Stimulated activated CD8-positive, alpha-beta memory T cell treated with anti-CD3 and anti-CD28 coated beads, Interleukin-4, amount 100 ng/mL, for 4 hours (primary cell): Measurements from ENCODE around the gene TM7SF2.
"Not testable (repeated sequence)": the region's sequence is repeated elsewhere in the genome, so short reads cannot be mapped to it uniquely, and the experiment has no call there.

Experiments
- DNase-seq, 2 donors: peaks; one replicate each; pipeline ENCODE4 v3.0.0-alpha.2; 2020; ENCODE audit warnings: low read depth in 2 of 2, low spot score in 1 of 2

Gene TM7SF2

GRCh38 chr11:65114538-65115171, 3.0 kb downstream of the TM7SF2 start:
- no peak for DNase-seq

GRCh38 chr11:65115361-65116082, 3.9 kb downstream of the TM7SF2 start:
- no peak for DNase-seq

DNA sequence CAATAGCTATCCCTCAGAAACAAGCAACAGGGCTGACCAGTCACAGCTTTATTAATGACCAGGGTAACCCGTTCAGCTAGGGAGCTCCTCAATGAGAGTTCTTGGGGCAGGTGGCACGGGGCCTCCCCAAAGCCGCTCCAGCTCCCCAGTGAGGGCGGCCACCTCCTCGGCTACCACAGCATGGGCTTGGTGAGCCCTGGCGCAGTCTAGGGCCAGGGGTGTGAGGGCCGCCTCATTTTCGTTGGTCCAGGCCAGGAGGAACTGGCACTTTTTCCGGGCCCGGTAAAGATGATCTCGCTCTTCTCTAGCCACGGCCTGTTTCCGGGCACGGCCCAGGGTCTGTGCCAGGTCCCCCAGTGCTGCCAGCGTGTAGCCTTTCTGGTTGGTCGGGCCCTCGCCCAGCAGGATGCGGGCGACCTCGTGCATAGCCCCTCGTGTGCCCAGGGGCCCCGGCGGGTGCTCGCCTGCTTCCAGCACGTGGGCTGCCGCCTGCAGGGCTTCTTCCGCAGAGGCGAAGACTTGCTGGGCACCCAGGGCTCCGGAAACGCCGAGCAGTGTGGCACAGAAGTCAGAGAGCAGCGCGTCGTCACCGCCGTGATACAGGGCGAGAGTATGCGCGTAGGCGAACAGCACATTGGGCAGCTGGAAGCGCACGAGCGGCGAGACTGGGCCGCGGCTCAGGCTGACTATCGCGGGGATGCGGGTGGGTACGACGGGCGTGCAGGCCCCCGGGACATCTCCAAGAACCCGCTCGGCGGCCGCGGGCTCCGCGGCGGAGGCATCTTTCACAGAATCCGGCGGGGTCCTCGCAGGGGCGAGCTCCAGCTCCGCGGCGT, 4.9 kb downstream of the TM7SF2 start:
- peak in 1 of 2 donors; percentile 48 for DNase-seq

DNA sequence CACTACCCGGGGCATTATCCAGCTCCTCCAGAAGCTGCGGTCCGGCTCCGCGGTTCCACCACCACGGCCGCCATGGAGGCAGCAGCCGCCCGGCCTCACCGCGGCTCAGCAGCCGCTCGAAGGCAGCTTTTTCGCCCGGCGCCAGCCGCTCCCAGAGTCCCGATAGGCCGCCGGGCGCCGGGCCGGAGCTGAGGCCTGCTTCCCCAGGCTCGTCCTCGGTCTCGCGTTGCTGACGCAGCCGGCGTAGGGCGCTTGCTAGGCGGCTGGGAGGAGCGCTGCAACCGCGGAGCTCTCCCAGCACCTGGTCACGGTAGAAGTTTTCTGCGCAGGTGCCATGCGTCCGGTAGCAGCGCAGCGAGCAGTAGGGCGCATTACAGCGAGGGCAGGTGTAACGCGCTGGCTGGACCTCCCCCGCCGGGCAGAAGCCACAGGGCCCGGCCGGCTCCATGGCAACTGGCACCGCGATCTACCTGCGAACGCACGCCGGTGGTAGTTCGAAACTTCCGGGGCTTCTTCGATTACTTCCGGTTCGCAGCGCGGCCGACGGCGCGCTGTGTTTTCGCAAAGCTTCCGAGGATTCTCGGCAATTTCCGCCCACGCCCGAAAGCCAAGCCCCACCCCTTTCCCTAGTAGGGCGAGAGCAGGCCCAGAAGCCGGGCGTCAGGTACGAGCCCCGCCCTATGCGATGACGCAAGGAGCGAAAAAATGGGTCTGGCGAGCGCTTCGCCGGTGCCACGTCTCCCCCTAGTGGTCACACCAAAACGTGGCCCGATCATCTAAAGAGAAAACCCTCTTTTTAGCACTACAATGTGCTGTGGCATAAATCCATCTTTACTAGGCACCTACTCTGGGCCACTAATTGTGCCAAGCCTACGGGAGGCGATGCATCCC, 5.8 kb downstream of the TM7SF2 start, which contains the start of gene ZNHIT2:
ZNHIT2 (minus strand) TSS at position 496 of the 891 bp plus-strand sequence; CDS start at position 448, 48 bp downstream.
- peak; percentile 100 for DNase-seq

- no peak for DNase-seq
Measured at GRCh38 chr11:65118097-65118837, 6.6 kb downstream of the TM7SF2 start.

- not testable (repeated sequence) for DNase-seq
Measured at GRCh38 chr11:65118891-65119669, 7.4 kb downstream of the TM7SF2 start.

DNA sequence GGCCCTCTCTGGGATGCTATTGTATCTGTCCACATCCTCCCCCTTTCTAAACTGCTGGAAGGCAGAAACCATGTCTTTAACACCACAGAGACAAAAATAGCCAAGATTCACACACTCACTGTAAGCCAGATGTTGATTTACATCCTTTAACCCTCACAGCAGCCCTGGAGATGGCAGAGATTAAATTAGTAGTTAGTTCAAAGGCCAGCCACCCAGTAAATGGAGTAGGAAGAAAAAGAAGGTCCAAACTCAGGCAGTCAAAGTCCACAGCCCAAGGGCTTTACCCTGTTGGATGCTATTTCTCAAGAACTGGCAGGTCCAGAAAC, 8.0 kb downstream of the TM7SF2 start:
- no peak for DNase-seq

DNA sequence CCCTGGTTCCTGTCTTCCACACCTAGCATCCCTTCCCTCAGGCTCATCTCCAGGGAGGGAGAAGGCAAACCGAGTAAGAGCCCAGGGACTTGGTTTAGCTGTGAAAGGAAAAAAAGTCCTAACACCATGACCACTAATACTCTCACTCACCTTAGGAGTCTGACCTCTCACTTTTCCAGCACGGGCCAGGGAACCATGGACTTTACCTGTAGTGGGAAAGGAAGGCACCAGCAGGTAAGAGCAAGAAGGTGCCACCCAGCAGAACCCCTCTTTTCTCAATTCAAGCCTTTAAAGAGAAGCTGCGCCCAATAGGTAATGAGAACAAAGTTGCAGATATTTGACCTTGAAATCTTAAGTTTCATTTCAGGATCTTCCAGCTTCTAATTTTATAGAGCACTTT, 9.2 kb downstream of the TM7SF2 start:
- DNase-seq = no peak

DNA sequence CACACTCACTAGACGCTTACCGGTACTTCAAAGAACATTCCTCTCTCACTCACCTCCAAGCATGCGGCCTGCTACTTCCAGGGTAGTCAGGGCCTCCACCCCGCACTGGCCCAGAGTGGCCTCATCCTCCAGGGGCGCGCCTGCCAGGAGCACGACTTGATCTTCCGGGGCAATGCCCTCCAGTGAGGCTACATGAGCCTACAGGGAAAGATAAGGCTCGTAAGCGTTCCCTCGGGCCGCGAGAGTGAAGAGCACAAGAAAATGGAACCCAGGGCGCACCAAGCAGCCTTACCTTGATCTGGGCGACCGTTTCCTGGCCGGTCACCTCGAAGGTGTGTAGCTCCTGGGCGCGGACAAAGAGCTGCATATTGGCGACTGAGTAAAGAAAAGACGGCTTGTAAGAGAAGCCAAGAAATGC, 9.8 kb downstream of the TM7SF2 start:
- no peak for DNase-seq

GRCh38 chr11:65121865-65122696, 10.4 kb downstream of the TM7SF2 start, which contains the start of the genes FAU and MRPL49:
TSS of gene FAU (minus strand) at chr11:65122134. CDS start at chr11:65121813, 321 bp downstream.
TSS of gene MRPL49 (plus strand) at chr11:65122321. CDS start at chr11:65122347, 26 bp downstream.
- DNase-seq = peak; percentile 98

GRCh38 chr11:65124480-65125196, 13.0 kb downstream of the TM7SF2 start:
- no peak for DNase-seq

DNA sequence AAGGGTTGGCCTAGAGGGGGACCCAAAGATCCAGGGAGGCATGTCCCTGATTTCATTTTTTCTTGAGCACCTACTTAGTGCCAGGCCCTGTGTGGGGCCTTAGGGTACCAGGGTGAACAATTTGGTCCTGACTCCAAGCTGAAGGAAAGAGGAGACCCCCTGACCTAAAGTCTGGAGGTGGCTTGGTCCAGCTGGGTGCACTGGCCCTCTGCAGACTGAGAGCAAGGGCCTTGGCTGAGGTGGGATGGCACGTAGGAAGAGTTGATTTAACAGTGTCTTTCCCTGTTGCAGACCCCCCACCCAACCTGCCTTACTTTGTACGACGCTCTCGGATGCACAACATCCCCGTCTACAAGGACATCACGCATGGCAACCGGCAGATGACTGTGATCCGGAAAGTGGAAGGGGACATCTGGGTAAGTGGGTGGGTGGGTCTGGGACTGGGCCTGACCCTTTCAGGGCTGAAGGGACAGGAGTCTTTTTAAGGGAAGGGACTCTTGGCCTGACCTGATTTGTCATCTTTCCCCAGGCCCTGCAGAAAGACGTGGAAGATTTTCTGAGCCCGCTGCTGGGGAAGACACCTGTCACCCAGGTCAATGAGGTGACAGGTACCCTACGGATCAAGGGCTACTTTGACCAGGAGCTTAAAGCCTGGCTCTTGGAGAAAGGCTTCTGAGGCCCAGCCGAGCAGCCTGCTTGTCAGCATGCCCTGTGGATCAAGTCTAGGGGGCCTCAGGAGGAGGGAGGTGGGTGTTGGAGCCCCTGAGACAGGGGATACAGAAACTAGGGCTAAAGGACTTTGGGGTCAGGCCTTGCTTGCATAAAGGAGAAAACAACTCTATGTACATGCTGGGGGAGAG, 13.8 kb downstream of the TM7SF2 start:
- no peak for DNase-seq

DNA sequence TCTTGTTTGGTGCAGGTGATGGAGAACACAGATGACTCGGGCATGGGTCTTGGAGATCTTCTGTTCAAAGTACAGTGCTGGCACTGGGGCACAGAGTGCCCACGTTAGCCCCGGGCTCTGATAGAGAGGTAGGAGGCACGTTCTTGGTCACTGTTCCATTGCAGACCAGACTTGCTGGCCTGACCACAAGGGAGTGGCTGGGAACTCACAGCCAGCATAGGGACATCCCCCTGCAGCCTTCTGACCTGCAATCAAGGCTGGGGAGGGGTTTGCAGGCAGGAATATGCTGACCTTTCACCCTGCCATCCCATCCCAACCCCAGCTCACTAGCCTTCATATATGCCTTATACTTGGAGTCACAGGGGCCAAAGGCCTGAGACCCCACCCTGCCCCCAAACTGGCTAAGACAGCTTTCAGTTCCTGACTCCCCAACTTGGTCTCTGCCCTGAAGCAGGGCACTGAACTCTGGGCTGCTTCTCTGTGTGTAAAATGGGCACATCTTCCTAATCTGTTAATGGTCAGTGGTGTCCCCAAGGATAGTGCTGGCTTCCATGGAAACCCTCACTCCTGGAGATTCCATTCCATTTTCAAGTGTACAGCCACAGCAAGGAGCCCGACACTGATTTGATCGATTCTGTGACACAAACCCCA, 15.1 kb downstream of the TM7SF2 start:
- DNase-seq = no peak

DNA sequence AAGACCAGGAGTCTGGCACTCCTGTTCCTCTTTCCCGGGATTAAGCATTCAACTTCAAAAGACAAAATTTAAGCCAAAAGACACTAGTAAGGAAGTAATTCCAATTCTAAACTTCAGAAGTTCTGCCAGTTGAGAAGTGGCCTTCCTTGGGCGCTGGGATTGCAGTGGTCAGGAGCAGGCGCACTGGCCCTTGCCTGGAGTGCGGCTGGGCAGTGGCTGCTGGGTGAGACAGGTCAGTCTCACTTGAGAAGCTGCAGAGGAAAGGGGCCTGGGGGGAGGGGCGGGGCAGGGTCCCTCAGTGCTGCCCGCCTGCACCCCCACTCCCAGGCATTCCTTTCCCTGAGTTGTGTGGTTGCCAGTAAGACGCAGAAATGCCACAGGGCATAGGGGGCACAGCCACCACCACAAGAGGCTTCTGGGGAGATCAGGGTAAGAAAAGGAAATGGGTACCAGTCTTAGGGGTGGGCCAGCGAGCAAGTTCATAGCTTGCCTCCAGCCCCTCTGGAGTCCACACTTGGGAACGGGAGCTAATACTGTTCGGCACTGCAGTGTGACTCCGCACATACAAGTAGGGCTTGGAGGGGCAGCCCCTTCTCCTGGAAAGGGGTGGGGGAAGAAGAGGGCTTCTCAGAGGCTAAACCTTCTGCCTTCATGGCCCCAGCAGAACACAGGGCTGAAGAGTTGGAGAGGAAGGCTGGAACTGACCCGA, 16.0 kb downstream of the TM7SF2 start:
- no peak for DNase-seq
